B cell (primary cell): ENCODE results near the gene STBD1.

ENCODE experiments used
- EZH2 ChIP-seq: IDR thresholded peaks from 2 replicates; pipeline ENCODE4 v1.6.1; 2012; ENCODE audit warnings: borderline replicate concordance, low read depth, mild to moderate bottlenecking, moderate library complexity, low read length; ENCODE audit not compliant: insufficient read depth, poor library complexity, severe bottlenecking
- TF ChIP-seq, protein P1 (sequence below): fragments of 200-600 bp; IDR thresholded peaks from one replicate; pipeline ENCODE4 v1.8.0; 2022; ENCODE audit warnings: antibody characterized with exemption, mild to moderate bottlenecking

DNA sequence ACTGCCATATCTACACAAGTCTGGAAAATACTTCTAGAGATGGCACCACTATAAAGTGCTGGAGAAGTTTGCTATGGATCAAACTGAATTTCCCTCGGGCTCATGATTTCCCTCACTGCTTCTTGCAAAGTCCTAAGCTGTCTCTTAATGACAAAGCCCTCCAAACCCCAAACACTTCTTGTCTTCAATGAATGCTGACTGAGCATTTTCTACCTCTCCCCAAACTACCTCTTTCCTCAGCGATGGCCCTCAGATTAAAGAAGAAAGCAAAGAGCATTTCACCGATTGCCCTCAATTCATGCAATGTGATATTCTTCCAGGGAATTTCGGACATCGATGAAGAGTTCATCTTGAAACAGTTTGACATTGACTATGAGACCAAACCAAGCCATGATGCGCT is 35.3 kb upstream of the STBD1 start:
- TF ChIP-seq, protein P1, sequence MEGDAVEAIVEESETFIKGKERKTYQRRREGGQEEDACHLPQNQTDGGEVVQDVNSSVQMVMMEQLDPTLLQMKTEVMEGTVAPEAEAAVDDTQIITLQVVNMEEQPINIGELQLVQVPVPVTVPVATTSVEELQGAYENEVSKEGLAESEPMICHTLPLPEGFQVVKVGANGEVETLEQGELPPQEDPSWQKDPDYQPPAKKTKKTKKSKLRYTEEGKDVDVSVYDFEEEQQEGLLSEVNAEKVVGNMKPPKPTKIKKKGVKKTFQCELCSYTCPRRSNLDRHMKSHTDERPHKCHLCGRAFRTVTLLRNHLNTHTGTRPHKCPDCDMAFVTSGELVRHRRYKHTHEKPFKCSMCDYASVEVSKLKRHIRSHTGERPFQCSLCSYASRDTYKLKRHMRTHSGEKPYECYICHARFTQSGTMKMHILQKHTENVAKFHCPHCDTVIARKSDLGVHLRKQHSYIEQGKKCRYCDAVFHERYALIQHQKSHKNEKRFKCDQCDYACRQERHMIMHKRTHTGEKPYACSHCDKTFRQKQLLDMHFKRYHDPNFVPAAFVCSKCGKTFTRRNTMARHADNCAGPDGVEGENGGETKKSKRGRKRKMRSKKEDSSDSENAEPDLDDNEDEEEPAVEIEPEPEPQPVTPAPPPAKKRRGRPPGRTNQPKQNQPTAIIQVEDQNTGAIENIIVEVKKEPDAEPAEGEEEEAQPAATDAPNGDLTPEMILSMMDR, result no peak
- TF ChIP-seq EZH2, result no peak
